ENCODE results near the gene CRYBB2. TPM values are rescaled to one million over a fixed set of nuclear protein-coding genes. Genes with fewer than 3 reads are reported as not detected.
"Not testable (repeated sequence)": the region's sequence is repeated elsewhere in the genome, so short reads cannot be mapped to it uniquely, and the experiment has no call there.

Gene CRYBB2
- total and polyA plus RNA-seq, 4 donors = 0.08 to 0.10 TPM; not detected in 2

- H3K9me3 ChIP-seq (ENCODE audit: control insufficient read depth in 4 of 4, low read length in 3 of 4); DNase-seq (ENCODE audit: low spot score); H3K27me3 ChIP-seq (ENCODE audit: control insufficient read depth in 4 of 4, insufficient read depth in 4 of 4, low read length in 3 of 4); H3K4me3 ChIP-seq (ENCODE audit: low read depth in 1 of 3, low read length in 3 of 3); H3K4me1 ChIP-seq (ENCODE audit: control insufficient read depth in 4 of 4, insufficient read depth in 4 of 4, low read length in 3 of 4); H3K36me3 ChIP-seq (ENCODE audit: control insufficient read depth in 4 of 4, insufficient read depth in 3 of 4, low read depth in 1 of 4, low read length in 3 of 4); H3K27ac ChIP-seq (ENCODE audit: low read depth in 1 of 2, low read length in 2 of 2); H3K9ac ChIP-seq (ENCODE audit: low read depth in 1 of 2, low read length in 2 of 2): not testable (repeated sequence)
- 83% methylated on average over 7 of the region's 7 CpGs for WGBS
Observed at GRCh38 chr22:25204547-25204946, 14.9 kb upstream of the CRYBB2 start.

DNA sequence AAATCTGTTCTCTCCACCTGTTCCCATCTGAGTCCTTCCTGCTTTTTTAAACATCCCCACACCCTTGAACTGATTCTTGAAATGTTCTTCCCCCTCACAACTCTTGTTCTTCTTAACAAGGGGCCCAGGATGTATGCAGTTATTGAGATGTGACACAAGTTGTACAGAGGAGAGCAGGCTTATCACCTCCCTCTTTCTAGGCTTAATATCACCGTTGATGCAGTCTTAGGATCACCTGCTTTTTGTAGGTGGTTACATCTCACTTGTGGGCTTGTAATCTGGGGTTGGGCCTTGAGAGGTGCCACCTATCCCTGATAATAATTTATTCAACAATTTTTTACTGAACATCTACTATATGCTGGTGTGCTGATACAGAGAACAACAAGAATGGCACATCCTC is 13.6 kb upstream of the CRYBB2 start:
- TF ChIP-seq, protein P1, sequence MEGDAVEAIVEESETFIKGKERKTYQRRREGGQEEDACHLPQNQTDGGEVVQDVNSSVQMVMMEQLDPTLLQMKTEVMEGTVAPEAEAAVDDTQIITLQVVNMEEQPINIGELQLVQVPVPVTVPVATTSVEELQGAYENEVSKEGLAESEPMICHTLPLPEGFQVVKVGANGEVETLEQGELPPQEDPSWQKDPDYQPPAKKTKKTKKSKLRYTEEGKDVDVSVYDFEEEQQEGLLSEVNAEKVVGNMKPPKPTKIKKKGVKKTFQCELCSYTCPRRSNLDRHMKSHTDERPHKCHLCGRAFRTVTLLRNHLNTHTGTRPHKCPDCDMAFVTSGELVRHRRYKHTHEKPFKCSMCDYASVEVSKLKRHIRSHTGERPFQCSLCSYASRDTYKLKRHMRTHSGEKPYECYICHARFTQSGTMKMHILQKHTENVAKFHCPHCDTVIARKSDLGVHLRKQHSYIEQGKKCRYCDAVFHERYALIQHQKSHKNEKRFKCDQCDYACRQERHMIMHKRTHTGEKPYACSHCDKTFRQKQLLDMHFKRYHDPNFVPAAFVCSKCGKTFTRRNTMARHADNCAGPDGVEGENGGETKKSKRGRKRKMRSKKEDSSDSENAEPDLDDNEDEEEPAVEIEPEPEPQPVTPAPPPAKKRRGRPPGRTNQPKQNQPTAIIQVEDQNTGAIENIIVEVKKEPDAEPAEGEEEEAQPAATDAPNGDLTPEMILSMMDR (IDR thresholded peaks at IDR 0.05; ENCODE audit: low read depth, low read length, missing input control) = no peak
- TF ChIP-seq, protein P2, sequence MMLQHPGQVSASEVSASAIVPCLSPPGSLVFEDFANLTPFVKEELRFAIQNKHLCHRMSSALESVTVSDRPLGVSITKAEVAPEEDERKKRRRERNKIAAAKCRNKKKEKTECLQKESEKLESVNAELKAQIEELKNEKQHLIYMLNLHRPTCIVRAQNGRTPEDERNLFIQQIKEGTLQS (IDR thresholded peaks at IDR 0.05) = no peak
- no peaks in the 10 kb centered on the region for H3K9me3 ChIP-seq (ENCODE audit: control insufficient read depth in 4 of 4, low read length in 3 of 4)
- H3K36me3 ChIP-seq (ENCODE audit: control insufficient read depth in 4 of 4, insufficient read depth in 3 of 4, low read depth in 1 of 4, low read length in 3 of 4) = peaks cover 0 to 4% (median 2%) of the 10 kb centered on the region in 4 donors
- no peak for DNase-seq (ENCODE audit: low spot score)
- peaks cover 0 to 3% (median 0%) of the 10 kb centered on the region in 4 donors for H3K4me1 ChIP-seq (ENCODE audit: control insufficient read depth in 4 of 4, insufficient read depth in 4 of 4, low read length in 3 of 4)
- no peaks in the 10 kb centered on the region for H3K27me3 ChIP-seq (ENCODE audit: control insufficient read depth in 4 of 4, insufficient read depth in 4 of 4, low read length in 3 of 4)
- no peak overlapping the region for H3K27ac ChIP-seq (ENCODE audit: low read depth in 1 of 2, low read length in 2 of 2)
- H3K4me3 ChIP-seq (ENCODE audit: low read depth in 1 of 3, low read length in 3 of 3) = no peak overlapping the region
- WGBS = 90% methylated on average over 1 of the region's 1 CpG
- H3K9ac ChIP-seq (ENCODE audit: low read depth in 1 of 2, low read length in 2 of 2) = no peak overlapping the region

DNA sequence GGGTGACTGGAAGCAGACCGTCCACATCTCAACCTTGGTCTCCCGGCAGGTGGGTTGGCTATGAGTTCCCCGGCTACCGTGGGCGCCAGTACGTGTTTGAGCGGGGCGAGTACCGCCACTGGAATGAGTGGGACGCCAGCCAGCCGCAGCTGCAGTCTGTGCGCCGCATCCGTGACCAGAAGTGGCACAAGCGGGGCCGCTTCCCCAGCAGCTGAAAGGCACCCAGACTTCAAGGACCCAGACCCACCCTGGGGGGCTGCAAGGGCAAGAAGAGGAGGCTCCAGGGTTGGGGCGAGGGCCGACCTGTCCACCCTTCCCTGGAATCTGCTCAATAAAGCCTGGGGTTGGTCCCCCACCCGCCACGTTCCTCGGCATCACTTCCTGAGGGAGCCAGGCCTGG is 12.4 kb upstream of the CRYBB2 start:
- TF ChIP-seq GABPA (IDR thresholded peaks at IDR 0.05 in 1 of 2, conservative IDR thresholded peaks at IDR 0.05 in 1 of 2) (no peak), NR2F2 (IDR thresholded peaks at IDR 0.05) (no peak), FOXA2 (IDR thresholded peaks at IDR 0.05) (no peak), YY1 (IDR thresholded peaks at IDR 0.05) (no peak), SP1 (IDR thresholded peaks at IDR 0.05) (no peak), FOXA1 (IDR thresholded peaks at IDR 0.05) (no peak), REST (IDR thresholded peaks at IDR 0.05) (no peak), ZBTB33 (IDR thresholded peaks at IDR 0.05) (no peak), EGR1 (IDR thresholded peaks at IDR 0.05; ENCODE audit: low read depth in 2 of 2) (no peak), JUND (IDR thresholded peaks at IDR 0.05) (no peak), TAF1 (conservative IDR thresholded peaks at IDR 0.05) (no peak)
- TF ChIP-seq, protein P2 (IDR thresholded peaks at IDR 0.05) = no peak
- TF ChIP-seq, protein P3, sequence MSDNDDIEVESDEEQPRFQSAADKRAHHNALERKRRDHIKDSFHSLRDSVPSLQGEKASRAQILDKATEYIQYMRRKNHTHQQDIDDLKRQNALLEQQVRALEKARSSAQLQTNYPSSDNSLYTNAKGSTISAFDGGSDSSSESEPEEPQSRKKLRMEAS (IDR thresholded peaks at IDR 0.05) = no peak
- TF ChIP-seq, protein P1 (IDR thresholded peaks at IDR 0.05; ENCODE audit: low read depth, low read length, missing input control) = no peak
- Histone ChIP-seq H3K27ac (ENCODE audit: low read depth in 1 of 2, low read length in 2 of 2) (no peak overlapping the region), H3K36me3 (ENCODE audit: control insufficient read depth in 4 of 4, insufficient read depth in 3 of 4, low read depth in 1 of 4, low read length in 3 of 4) (peaks cover 0 to 4% (median under 1%) of the 10 kb centered on the region in 4 donors), H3K4me1 (ENCODE audit: control insufficient read depth in 4 of 4, insufficient read depth in 4 of 4, low read length in 3 of 4) (peaks cover 0 to 3% (median 0%) of the 10 kb centered on the region in 4 donors), H3K4me3 (ENCODE audit: low read depth in 1 of 3, low read length in 3 of 3) (no peak overlapping the region), H3K27me3 (ENCODE audit: control insufficient read depth in 4 of 4, insufficient read depth in 4 of 4, low read length in 3 of 4) (no peaks in the 10 kb centered on the region), H3K9ac (ENCODE audit: low read depth in 1 of 2, low read length in 2 of 2) (no peak overlapping the region), H3K9me3 (ENCODE audit: control insufficient read depth in 4 of 4, low read length in 3 of 4) (no peaks in the 10 kb centered on the region)
- DNase-seq (ENCODE audit: low spot score) = no peak
- 94% methylated on average over 21 of the region's 21 CpGs for WGBS

Measured in liver (tissue), 9 donors.